SK-N-SH treated with all-trans-retinoic acid at 6 μM for 48 hours (cell line): ENCODE results near the gene SKOR1.

Experiments used
- TOX ChIP-seq: fragments of 250-450 bp; sonication (Bioruptor Pico); IDR thresholded peaks from 2 replicates; pipeline ENCODE4 v1.8.0; 2021; ENCODE audit warnings: mild to moderate bottlenecking, moderate library complexity, borderline replicate concordance
- ZFP3 ChIP-seq: fragments of 250-450 bp; sonication (Bioruptor Pico); IDR thresholded peaks from 2 replicates; pipeline ENCODE4 v1.5.0; 2020; ENCODE audit warnings: mild to moderate bottlenecking, moderate library complexity
- ZFP30 ChIP-seq: fragments of 450-650 bp; formaldehyde crosslinking; IDR thresholded peaks from 2 replicates; pipeline ENCODE4 v1.5.0; 2022; ENCODE audit warnings: mild to moderate bottlenecking, moderate library complexity
- ZNF70 ChIP-seq: fragments of 450-650 bp; formaldehyde crosslinking; IDR thresholded peaks from 2 replicates; pipeline ENCODE4 v1.5.0; 2020; ENCODE audit warnings: mild to moderate bottlenecking, moderate library complexity
- ZNF8 ChIP-seq: fragments of 450-650 bp; formaldehyde crosslinking; IDR thresholded peaks from 2 replicates; pipeline ENCODE4 v1.5.0; 2020; ENCODE audit warnings: mild to moderate bottlenecking, moderate library complexity

DNA sequence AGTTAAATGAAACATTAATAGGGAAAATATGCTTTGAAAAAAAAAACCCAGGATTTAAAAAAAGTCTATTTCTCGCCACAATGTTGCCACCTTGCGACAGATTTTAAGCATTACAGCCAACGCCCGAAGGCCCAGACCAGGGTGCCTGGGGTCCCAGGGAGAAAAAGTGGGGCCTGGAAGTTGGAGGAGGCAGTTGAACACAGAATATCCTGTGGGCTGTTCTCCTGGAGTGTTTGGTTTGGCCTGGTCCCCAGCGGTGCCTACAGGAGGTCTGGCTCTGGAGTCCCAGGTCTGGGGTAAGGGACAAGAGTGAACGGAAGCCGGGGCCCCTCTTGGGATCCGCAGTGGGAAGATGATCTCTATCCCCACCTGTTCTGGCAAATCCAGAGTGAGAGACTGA, 11.2 kb downstream of the SKOR1 start:
- TF ChIP-seq ZNF8 (no peak), TOX (CRISPR knock-in tag) (no peak), ZFP30 (CRISPR knock-in tag) (no peak), ZNF70 (CRISPR knock-in tag) (no peak), ZFP3 (CRISPR knock-in tag) (no peak)
